ENCODE measurements around the gene SPTB. TPM values are rescaled to one million over a fixed set of nuclear protein-coding genes. Genes with fewer than 3 reads are reported as not detected.

SPTB gene
- total and polyA plus RNA-seq, 4 donors = 1.1 to 7.9 (median 3.5) TPM

GRCh38 chr14:64906022-64906421 is 26.3 kb upstream of the SPTB start:
- H3K36me3 ChIP-seq (ENCODE audit: control insufficient read depth in 1 of 2, insufficient read depth in 2 of 2, low read length in 1 of 2) = no peaks in the 10 kb centered on the region
- H3K9me3 ChIP-seq (ENCODE audit: control insufficient read depth, low read length) = no peaks in the 10 kb centered on the region
- DNase-seq (no peak), ATAC-seq (ENCODE audit: low FRiP score) (no peak)
- H3K27me3 ChIP-seq (ENCODE audit: control insufficient read depth in 1 of 2, insufficient read depth in 2 of 2, low read length in 1 of 2) = no peaks in the 10 kb centered on the region
- whole genome bisulfite sequencing, 2 donors = 79 to 86% methylated on average over 6 of the region's 6 CpGs
- no peak overlapping the region for H3K4me3 ChIP-seq (ENCODE audit: low read length in 2 of 2)
- no peaks in the 10 kb centered on the region for H3K4me1 ChIP-seq (ENCODE audit: control insufficient read depth in 1 of 2, insufficient read depth in 2 of 2, low read length in 2 of 2)
- intact Hi-C loops (cut with DNase I) = no loop called here
- H3K27ac ChIP-seq (ENCODE audit: low read depth in 1 of 2, low read length in 2 of 2) = no peak overlapping the region

GRCh38 chr14:64899958-64900357 is 20.3 kb upstream of the SPTB start:
- Histone ChIP-seq H3K9me3 (ENCODE audit: control insufficient read depth, low read length) (no peaks in the 10 kb centered on the region), H3K27ac (ENCODE audit: low read depth in 1 of 2, low read length in 2 of 2) (no peak overlapping the region), H3K27me3 (ENCODE audit: control insufficient read depth in 1 of 2, insufficient read depth in 2 of 2, low read length in 1 of 2) (no peaks in the 10 kb centered on the region), H3K36me3 (ENCODE audit: control insufficient read depth in 1 of 2, insufficient read depth in 2 of 2, low read length in 1 of 2) (no peaks in the 10 kb centered on the region), H3K4me3 (ENCODE audit: low read length in 2 of 2) (no peak overlapping the region), H3K4me1 (ENCODE audit: control insufficient read depth in 1 of 2, insufficient read depth in 2 of 2, low read length in 2 of 2) (no peaks in the 10 kb centered on the region)
- ATAC-seq (ENCODE audit: low FRiP score) = no peak
- WGBS, 2 donors = 78 to 79% methylated on average over 1 of the region's 1 CpG
- intact Hi-C loops (cut with DNase I) = loop anchor here in 1 of 2 donors (5.0 kb wide), 1 partner anchor 37 kb away; no protein-coding TSS in a partner anchor
- DNase-seq = no peak

GRCh38 chr14:64891839-64892375 is 12.2 kb upstream of the SPTB start:
- WGBS, 2 donors = 38 to 48% methylated on average over 2 of the region's 2 CpGs
- H3K27me3 ChIP-seq (ENCODE audit: control insufficient read depth in 1 of 2, insufficient read depth in 2 of 2, low read length in 1 of 2) = no peaks in the 10 kb centered on the region
- no peaks in the 10 kb centered on the region for H3K9me3 ChIP-seq (ENCODE audit: control insufficient read depth, low read length)
- H3K4me3 ChIP-seq (ENCODE audit: low read length in 2 of 2) = no peak overlapping the region
- no peak for DNase-seq
- no peaks in the 10 kb centered on the region for H3K4me1 ChIP-seq (ENCODE audit: control insufficient read depth in 1 of 2, insufficient read depth in 2 of 2, low read length in 2 of 2)
- H3K27ac ChIP-seq (ENCODE audit: low read depth in 1 of 2, low read length in 2 of 2) = no peak overlapping the region
- intact Hi-C loops (cut with DNase I) = loop anchor here (5.0 kb wide), 2 partner anchors 70 to 90 kb away; no protein-coding TSS in a partner anchor
- ATAC-seq (ENCODE audit: low FRiP score) = peak; percentile 62
- H3K36me3 ChIP-seq (ENCODE audit: control insufficient read depth in 1 of 2, insufficient read depth in 2 of 2, low read length in 1 of 2) = no peaks in the 10 kb centered on the region

GRCh38 chr14:64891173-64891838 is 11.6 kb upstream of the SPTB start:
- 85 to 86% methylated on average over 4 of the region's 4 CpGs for WGBS, 2 donors
- Histone ChIP-seq H3K9me3 (ENCODE audit: control insufficient read depth, low read length) (no peaks in the 10 kb centered on the region), H3K27me3 (ENCODE audit: control insufficient read depth in 1 of 2, insufficient read depth in 2 of 2, low read length in 1 of 2) (no peaks in the 10 kb centered on the region), H3K36me3 (ENCODE audit: control insufficient read depth in 1 of 2, insufficient read depth in 2 of 2, low read length in 1 of 2) (no peaks in the 10 kb centered on the region), H3K27ac (ENCODE audit: low read depth in 1 of 2, low read length in 2 of 2) (no peak overlapping the region), H3K4me3 (ENCODE audit: low read length in 2 of 2) (no peak overlapping the region), H3K4me1 (ENCODE audit: control insufficient read depth in 1 of 2, insufficient read depth in 2 of 2, low read length in 2 of 2) (no peaks in the 10 kb centered on the region)
- intact Hi-C loops (cut with DNase I) = loop anchor here (5.0 kb wide), 2 partner anchors 69 to 89 kb away; no protein-coding TSS in a partner anchor
- ATAC-seq (ENCODE audit: low FRiP score) (no peak), DNase-seq (no peak)

GRCh38 chr14:64889352-64889751 is 9.6 kb upstream of the SPTB start:
- ATAC-seq (ENCODE audit: low FRiP score) (no peak), DNase-seq (no peak)
- WGBS, 2 donors = 96% methylated on average over 6 of the region's 6 CpGs
- Histone ChIP-seq H3K4me1 (ENCODE audit: control insufficient read depth in 1 of 2, insufficient read depth in 2 of 2, low read length in 2 of 2) (no peaks in the 10 kb centered on the region), H3K9me3 (ENCODE audit: control insufficient read depth, low read length) (no peaks in the 10 kb centered on the region), H3K4me3 (ENCODE audit: low read length in 2 of 2) (no peak overlapping the region), H3K27ac (ENCODE audit: low read depth in 1 of 2, low read length in 2 of 2) (no peak overlapping the region), H3K36me3 (ENCODE audit: control insufficient read depth in 1 of 2, insufficient read depth in 2 of 2, low read length in 1 of 2) (no peaks in the 10 kb centered on the region), H3K27me3 (ENCODE audit: control insufficient read depth in 1 of 2, insufficient read depth in 2 of 2, low read length in 1 of 2) (no peaks in the 10 kb centered on the region)
- intact Hi-C loops (cut with DNase I) = loop anchor here (10.0 kb wide), 1 partner anchor 215 kb away; no protein-coding TSS in a partner anchor

GRCh38 chr14:64885559-64885958 is 5.9 kb upstream of the SPTB start:
- peaks cover 0 to 1% of the 10 kb centered on the region in 2 donors for H3K27me3 ChIP-seq (ENCODE audit: control insufficient read depth in 1 of 2, insufficient read depth in 2 of 2, low read length in 1 of 2)
- intact Hi-C loops (cut with DNase I) = loop anchor here (10.0 kb wide), 1 partner anchor 211 kb away; no protein-coding TSS in a partner anchor
- WGBS, 2 donors = 95 to 96% methylated on average over 2 of the region's 2 CpGs

GRCh38 chr14:64880221-64881121 is 764 bp upstream of the SPTB start:
- ATAC-seq (ENCODE audit: low FRiP score) = peak; percentile 79
- Histone ChIP-seq H3K27me3 (ENCODE audit: control insufficient read depth in 1 of 2, insufficient read depth in 2 of 2, low read length in 1 of 2) (peaks cover 0 to 1% of the 10 kb centered on the region in 2 donors), H3K27ac (ENCODE audit: low read depth in 1 of 2, low read length in 2 of 2) (no peak overlapping the region), H3K9me3 (ENCODE audit: control insufficient read depth, low read length) (no peaks in the 10 kb centered on the region), H3K4me1 (ENCODE audit: control insufficient read depth in 1 of 2, insufficient read depth in 2 of 2, low read length in 2 of 2) (no peaks in the 10 kb centered on the region), H3K4me3 (ENCODE audit: low read length in 2 of 2) (peak overlapping the region; percentile 63 to 94), H3K36me3 (ENCODE audit: control insufficient read depth in 1 of 2, insufficient read depth in 2 of 2, low read length in 1 of 2) (no peaks in the 10 kb centered on the region)
- intact Hi-C loops (cut with DNase I) = loop anchor here (10.0 kb wide), 1 partner anchor 206 kb away; no protein-coding TSS in a partner anchor
- WGBS, 2 donors = 2 to 4% methylated on average over 44 to 49 of the region's 49 CpGs
- peak; percentile 64 to 80 for DNase-seq

More at GRCh38 chr14:64885559-64885958, 5.9 kb upstream of the SPTB start:
- ATAC-seq (ENCODE audit: low FRiP score) = no peak
- H3K36me3 ChIP-seq (ENCODE audit: control insufficient read depth in 1 of 2, insufficient read depth in 2 of 2, low read length in 1 of 2) = no peaks in the 10 kb centered on the region
- H3K9me3 ChIP-seq (ENCODE audit: control insufficient read depth, low read length) = no peaks in the 10 kb centered on the region
- no peak overlapping the region for H3K27ac ChIP-seq (ENCODE audit: low read depth in 1 of 2, low read length in 2 of 2)
- H3K4me3 ChIP-seq (ENCODE audit: low read length in 2 of 2) = no peak overlapping the region
- DNase-seq = no peak
- no peaks in the 10 kb centered on the region for H3K4me1 ChIP-seq (ENCODE audit: control insufficient read depth in 1 of 2, insufficient read depth in 2 of 2, low read length in 2 of 2)

GRCh38 chr14:64878837-64879634 is 671 bp downstream of the SPTB start:
- peak overlapping the region; percentile 63 to 94 for H3K4me3 ChIP-seq (ENCODE audit: low read length in 2 of 2)
- H3K27ac ChIP-seq (ENCODE audit: low read depth in 1 of 2, low read length in 2 of 2) = no peak overlapping the region
- DNase-seq = peak; percentile 46 to 72
- peaks cover 0 to 1% of the 10 kb centered on the region in 2 donors for H3K27me3 ChIP-seq (ENCODE audit: control insufficient read depth in 1 of 2, insufficient read depth in 2 of 2, low read length in 1 of 2)
- no peaks in the 10 kb centered on the region for H3K9me3 ChIP-seq (ENCODE audit: control insufficient read depth, low read length)
- H3K36me3 ChIP-seq (ENCODE audit: control insufficient read depth in 1 of 2, insufficient read depth in 2 of 2, low read length in 1 of 2) = no peaks in the 10 kb centered on the region
- no peaks in the 10 kb centered on the region for H3K4me1 ChIP-seq (ENCODE audit: control insufficient read depth in 1 of 2, insufficient read depth in 2 of 2, low read length in 2 of 2)
- 10 to 12% methylated on average over 36 to 43 of the region's 43 CpGs for WGBS, 2 donors
- peak; percentile 22 for ATAC-seq (ENCODE audit: low FRiP score)
- intact Hi-C loops (cut with DNase I) = no loop called here
